ENCODE results near the gene LMTK3.

Gene LMTK3

DNA sequence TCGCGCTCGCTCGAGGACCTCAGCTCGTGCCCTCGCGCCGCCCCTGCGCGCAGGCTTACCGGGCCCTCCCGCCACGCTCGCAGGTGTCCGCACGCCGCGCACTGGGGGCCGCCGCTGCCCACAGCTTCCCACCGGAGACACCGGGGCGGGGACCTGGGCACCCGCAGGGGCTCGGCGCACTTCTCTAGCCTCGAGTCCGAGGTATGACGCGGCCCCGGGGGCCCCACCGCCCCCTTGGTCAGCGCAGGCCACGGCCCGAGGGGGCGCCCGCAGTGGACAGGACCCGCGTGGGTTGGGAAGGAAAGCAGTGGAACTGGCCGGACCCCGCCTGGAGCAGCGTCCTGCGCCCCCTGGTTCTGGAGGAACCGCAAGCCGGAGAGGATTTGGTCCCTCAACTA lies 67.9 kb downstream of the LMTK3 start:
- DNase-seq: no peak

DNA sequence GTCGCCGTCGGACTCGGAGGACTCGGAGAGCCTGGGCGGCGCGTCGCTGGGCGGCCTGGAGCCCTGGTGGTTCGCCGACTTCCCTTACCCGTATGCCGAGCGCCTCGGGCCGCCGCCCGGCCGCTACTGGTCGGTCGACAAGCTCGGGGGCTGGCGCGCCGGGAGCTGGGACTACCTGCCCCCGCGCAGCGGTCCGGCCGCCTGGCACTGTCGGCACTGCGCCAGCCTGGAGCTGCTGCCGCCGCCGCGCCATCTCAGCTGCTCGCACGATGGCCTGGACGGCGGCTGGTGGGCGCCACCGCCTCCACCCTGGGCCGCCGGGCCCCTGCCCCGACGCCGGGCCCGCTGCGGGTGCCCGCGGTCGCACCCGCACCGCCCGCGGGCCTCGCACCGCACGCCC lies 68.4 kb downstream of the LMTK3 start:
- DNase-seq: no peak

DNA sequence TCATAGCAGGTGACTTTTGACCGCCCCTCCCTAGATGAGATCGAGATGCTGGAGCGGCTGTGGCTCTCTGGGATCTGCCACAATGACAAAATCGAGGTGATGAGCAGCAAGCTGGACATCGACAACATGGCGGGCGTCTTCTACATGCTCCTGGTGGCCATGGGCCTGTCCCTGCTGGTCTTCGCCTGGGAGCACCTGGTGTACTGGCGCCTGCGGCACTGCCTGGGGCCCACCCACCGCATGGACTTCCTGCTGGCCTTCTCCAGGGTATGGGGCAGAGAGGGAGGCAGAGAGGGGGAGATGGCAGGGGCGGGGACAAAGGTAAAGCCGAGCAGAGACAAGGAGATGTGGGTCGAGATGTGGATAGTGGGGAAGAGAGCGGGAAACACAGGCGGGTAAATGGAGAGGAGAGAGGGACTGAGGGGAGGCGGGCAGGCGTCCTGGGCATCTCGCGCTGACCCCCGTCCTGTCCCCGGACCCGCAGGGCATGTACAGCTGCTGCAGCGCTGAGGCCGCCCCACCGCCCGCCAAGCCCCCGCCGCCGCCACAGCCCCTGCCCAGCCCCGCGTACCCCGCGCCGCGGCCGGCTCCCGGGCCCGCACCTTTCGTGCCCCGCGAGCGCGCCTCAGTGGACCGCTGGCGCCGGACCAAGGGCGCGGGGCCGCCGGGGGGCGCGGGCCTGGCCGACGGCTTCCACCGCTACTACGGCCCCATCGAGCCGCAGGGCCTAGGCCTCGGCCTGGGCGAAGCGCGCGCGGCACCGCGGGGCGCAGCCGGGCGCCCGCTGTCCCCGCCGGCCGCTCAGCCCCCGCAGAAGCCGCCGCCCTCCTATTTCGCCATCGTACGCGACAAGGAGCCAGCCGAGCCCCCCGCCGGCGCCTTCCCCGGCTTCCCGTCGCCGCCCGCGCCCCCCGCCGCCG lies 69.3 kb downstream of the LMTK3 start:
- no peak for DNase-seq

DNA sequence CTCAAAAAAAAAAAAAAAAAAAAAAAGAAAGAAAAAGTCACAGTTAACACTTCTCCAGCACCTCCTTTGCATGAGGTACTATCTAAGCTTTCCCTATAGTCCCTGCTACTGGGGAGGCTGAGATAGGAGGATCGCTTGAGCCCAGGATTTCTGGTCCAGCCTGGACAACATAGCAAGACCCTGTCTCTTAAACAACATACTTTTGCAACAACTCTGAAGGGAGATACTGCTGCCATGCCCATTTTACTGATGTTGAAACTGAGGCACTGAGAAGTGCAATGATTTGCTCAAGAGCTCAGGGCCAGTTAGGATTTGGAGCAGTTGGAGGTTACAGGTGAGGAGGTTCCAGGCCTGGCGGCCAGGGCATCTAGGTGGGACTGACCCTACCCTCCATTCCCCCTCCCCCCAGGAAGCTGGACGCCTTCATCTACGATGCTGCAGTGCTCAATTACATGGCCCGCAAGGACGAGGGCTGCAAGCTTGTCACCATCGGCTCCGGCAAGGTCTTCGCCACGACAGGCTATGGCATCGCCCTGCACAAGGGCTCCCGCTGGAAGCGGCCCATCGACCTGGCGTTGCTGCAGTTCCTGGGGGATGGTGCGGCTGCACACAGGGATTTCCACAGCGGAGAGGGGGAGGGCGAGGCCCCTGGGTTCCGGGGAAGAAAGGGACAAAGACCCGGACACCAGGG lies 70.1 kb downstream of the LMTK3 start:
- no peak for DNase-seq

DNA sequence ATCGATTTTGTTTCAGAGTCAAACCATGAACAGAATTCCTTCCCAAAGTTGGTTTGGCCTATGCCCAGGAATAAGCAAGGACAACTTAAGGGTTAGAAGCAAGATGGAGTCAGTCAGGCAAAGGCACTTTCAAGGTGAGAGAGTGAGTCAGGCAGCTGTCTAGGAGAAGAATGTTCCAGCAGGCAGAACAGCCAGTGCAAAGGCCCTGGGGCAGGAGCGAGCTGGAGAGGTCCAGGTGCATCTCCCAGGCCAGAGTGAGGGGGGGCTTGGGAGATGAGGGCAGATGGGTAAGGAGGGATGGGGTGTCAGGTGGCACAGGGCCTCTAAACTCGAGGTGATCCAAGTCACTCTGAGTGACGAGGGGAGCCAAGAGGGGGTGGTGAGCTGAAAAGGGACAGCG lies 75.0 kb downstream of the LMTK3 start:
- DNase-seq: no peak
